DOHH2 (cell line): ENCODE data around the gene RASGRF1.

ENCODE experiments used
- H3F3A ChIP-seq: fragments of 200-600 bp; sonication (generic), shearing (Covaris generic); 2 replicates; pipeline ENCODE4 v1.6.0; 2016; ENCODE audit warnings: antibody characterized with exemption, mild to moderate bottlenecking; ENCODE audit not compliant: control insufficient read depth, insufficient read depth
- H3K27ac ChIP-seq: fragments of 200-600 bp; sonication (generic); 2 replicates; pipeline ENCODE4 v1.5.1; 2014; ENCODE audit warnings: low read depth, mild to moderate bottlenecking, low read length, moderate library complexity
- H3K27me3 ChIP-seq: fragments of 200-600 bp; sonication (generic); 2 replicates; pipeline ENCODE4 v1.6.1; 2014; ENCODE audit warnings: mild to moderate bottlenecking, low read length, mixed read lengths; ENCODE audit not compliant: control insufficient read depth
- H3K36me3 ChIP-seq: fragments of 200-600 bp; sonication (generic); 2 replicates; pipeline ENCODE4 v1.6.1; 2014; ENCODE audit warnings: mild to moderate bottlenecking, low read length, moderate library complexity, mixed read lengths; ENCODE audit not compliant: control insufficient read depth
- H3K4me1 ChIP-seq: fragments of 200-600 bp; sonication (generic); 2 replicates; pipeline ENCODE4 v1.6.1; 2014; ENCODE audit warnings: mild to moderate bottlenecking, low read length, mixed read lengths; ENCODE audit not compliant: control insufficient read depth
- H3K4me2 ChIP-seq: fragments of 200-600 bp; sonication (generic); 2 replicates; pipeline ENCODE4 v1.6.0; 2014; ENCODE audit warnings: mild to moderate bottlenecking, low read length, moderate library complexity
- H3K4me3 ChIP-seq: fragments of 200-600 bp; sonication (generic); 2 replicates; pipeline ENCODE4 v1.5.1; 2014; ENCODE audit warnings: mild to moderate bottlenecking, low read length, mixed read lengths
- H3K79me2 ChIP-seq: fragments of 200-600 bp; sonication (generic); 2 replicates; pipeline ENCODE4 v1.6.1; 2014; ENCODE audit warnings: mild to moderate bottlenecking, low read length, mixed read lengths; ENCODE audit not compliant: control insufficient read depth
- H3K9me2 ChIP-seq: fragments of 200-600 bp; sonication (generic); replicated peaks from 2 replicates; pipeline ENCODE4 v1.6.1; 2014; ENCODE audit warnings: mild to moderate bottlenecking, low read length, mixed read lengths; ENCODE audit not compliant: control insufficient read depth
- H3K9me3 ChIP-seq: fragments of 200-600 bp; sonication (generic); 2 replicates; pipeline ENCODE4 v1.6.1; 2014; ENCODE audit warnings: antibody characterized with exemption, low read length, mixed read lengths; ENCODE audit not compliant: control insufficient read depth, insufficient read depth
- H4K20me1 ChIP-seq: fragments of 200-600 bp; sonication (generic); 2 replicates; pipeline ENCODE4 v1.6.0; 2014; ENCODE audit warnings: low read depth, mild to moderate bottlenecking, antibody characterized with exemption, low read length, moderate library complexity; ENCODE audit not compliant: control insufficient read depth, insufficient read depth
- CTCF ChIP-seq: fragments of 200-600 bp; sonication (generic); IDR thresholded peaks from one replicate; pipeline ENCODE4 v1.5.1; 2014; ENCODE audit warnings: antibody characterized with exemption, mild to moderate bottlenecking, low read depth, low read length; ENCODE audit not compliant: poor library complexity, severe bottlenecking
- EZH2phosphoT487 ChIP-seq: fragments of 200-600 bp; sonication (generic); IDR thresholded peaks from 2 replicates; pipeline ENCODE4 v1.6.1; 2017; ENCODE audit warnings: borderline replicate concordance, mild to moderate bottlenecking, antibody characterized with exemption, low read length, moderate library complexity, mixed read lengths

RASGRF1 gene

GRCh38 chr15:79099692-79100091, 9.1 kb upstream of the RASGRF1 start:
- no peaks in the 10 kb centered on the region for H3K9me2 ChIP-seq
- no peak overlapping the region for H3K4me2 ChIP-seq
- peaks cover 15% of the 10 kb centered on the region; the same call in 1 of the 2 replicates for H3K27me3 ChIP-seq
- H3K4me1 ChIP-seq = no peaks in the 10 kb centered on the region
- no peaks in the 10 kb centered on the region for H3F3A ChIP-seq
- H3K27ac ChIP-seq = no peak overlapping the region
- H4K20me1 ChIP-seq = no peaks in the 10 kb centered on the region
- H3K9me3 ChIP-seq = no peaks in the 10 kb centered on the region
- no peaks in the 10 kb centered on the region for H3K79me2 ChIP-seq
- no peak for TF ChIP-seq CTCF
- no peak for TF ChIP-seq EZH2phosphoT487
- no peaks in the 10 kb centered on the region for H3K36me3 ChIP-seq
- H3K4me3 ChIP-seq = no peak overlapping the region

- Histone ChIP-seq H3K27me3 (peaks cover 4% of the 10 kb centered on the region; the same call in 1 of the 2 replicates), H3K4me1 (no peaks in the 10 kb centered on the region), H3K4me3 (no peak overlapping the region), H3K27ac (no peak overlapping the region), H3F3A (no peaks in the 10 kb centered on the region), H3K4me2 (no peak overlapping the region), H3K9me2 (no peaks in the 10 kb centered on the region), H3K9me3 (no peaks in the 10 kb centered on the region), H3K79me2 (no peaks in the 10 kb centered on the region), H3K36me3 (no peaks in the 10 kb centered on the region), H4K20me1 (no peaks in the 10 kb centered on the region)
- TF ChIP-seq CTCF (no peak), EZH2phosphoT487 (no peak)
Observed at GRCh38 chr15:79094611-79095021, 4.0 kb upstream of the RASGRF1 start.

- TF ChIP-seq CTCF (no peak), EZH2phosphoT487 (no peak)
- Histone ChIP-seq H4K20me1 (no peaks in the 10 kb centered on the region), H3K9me2 (no peaks in the 10 kb centered on the region), H3K36me3 (no peaks in the 10 kb centered on the region), H3F3A (no peaks in the 10 kb centered on the region), H3K27me3 (peaks cover 4% of the 10 kb centered on the region; the same call in 1 of the 2 replicates), H3K27ac (no peak overlapping the region), H3K4me1 (no peaks in the 10 kb centered on the region), H3K4me3 (no peak overlapping the region), H3K4me2 (no peak overlapping the region), H3K79me2 (no peaks in the 10 kb centered on the region), H3K9me3 (no peaks in the 10 kb centered on the region)
Observed at GRCh38 chr15:79093352-79093935, 2.9 kb upstream of the RASGRF1 start.
